Endothelial cell of umbilical vein (primary cell): Measurements from ENCODE around the gene SWAP70.

Experiments used
- EZH2 ChIP-seq: IDR thresholded peaks from 2 replicates; pipeline ENCODE4 v1.6.1; 2012; ENCODE audit warnings: borderline replicate concordance, low read depth, mild to moderate bottlenecking, moderate library complexity, low read length, inconsistent platforms; ENCODE audit not compliant: severe bottlenecking
- POLR2A ChIP-seq: IDR thresholded peaks from 2 replicates; pipeline ENCODE4 v1.6.1; 2012; ENCODE audit warnings: low read depth, mild to moderate bottlenecking, control low read depth, low read length
- TF ChIP-seq, protein P1 (sequence below), 2 donors: IDR thresholded peaks; 1 replicate in 1 of 2; 2 replicates in 1 of 2; pipeline ENCODE4 v1.5.1; 2011; ENCODE audit warnings: low read length in 2 of 2, mild to moderate bottlenecking in 2 of 2, moderate library complexity in 2 of 2, control low read depth in 1 of 2, inconsistent platforms in 1 of 2, low read depth in 1 of 2; ENCODE audit not compliant: insufficient read depth in 1 of 2; ENCODE audit errors: extremely low read depth in 1 of 2

DNA sequence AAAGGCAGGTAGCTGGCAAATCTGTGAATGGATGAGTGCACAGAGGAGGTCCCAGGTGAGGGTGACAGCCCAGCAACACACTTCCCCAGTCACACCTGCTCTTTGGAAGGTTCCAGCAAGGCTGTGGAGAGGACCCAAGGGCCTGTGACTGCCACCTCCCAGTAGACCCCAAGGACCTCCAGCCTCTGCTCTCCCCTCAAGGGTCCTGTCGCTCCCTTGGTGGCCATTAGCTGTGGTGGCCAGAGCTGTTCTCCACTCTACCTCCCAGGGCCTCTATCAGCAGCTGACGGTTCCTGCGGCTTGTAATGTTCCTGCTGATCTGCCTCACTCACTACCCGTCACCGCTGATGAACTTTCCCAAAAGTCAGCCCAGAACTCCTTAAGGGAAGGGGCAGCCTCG is 93.0 kb downstream of the SWAP70 start:
- TF ChIP-seq POLR2A = no peak
- TF ChIP-seq, protein P1, sequence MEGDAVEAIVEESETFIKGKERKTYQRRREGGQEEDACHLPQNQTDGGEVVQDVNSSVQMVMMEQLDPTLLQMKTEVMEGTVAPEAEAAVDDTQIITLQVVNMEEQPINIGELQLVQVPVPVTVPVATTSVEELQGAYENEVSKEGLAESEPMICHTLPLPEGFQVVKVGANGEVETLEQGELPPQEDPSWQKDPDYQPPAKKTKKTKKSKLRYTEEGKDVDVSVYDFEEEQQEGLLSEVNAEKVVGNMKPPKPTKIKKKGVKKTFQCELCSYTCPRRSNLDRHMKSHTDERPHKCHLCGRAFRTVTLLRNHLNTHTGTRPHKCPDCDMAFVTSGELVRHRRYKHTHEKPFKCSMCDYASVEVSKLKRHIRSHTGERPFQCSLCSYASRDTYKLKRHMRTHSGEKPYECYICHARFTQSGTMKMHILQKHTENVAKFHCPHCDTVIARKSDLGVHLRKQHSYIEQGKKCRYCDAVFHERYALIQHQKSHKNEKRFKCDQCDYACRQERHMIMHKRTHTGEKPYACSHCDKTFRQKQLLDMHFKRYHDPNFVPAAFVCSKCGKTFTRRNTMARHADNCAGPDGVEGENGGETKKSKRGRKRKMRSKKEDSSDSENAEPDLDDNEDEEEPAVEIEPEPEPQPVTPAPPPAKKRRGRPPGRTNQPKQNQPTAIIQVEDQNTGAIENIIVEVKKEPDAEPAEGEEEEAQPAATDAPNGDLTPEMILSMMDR (IDR thresholded peaks at IDR 0.05; ENCODE audit: extremely low read depth in 1 of 2, insufficient read depth in 1 of 2, low read depth in 1 of 2, low read length in 2 of 2) = no peak
- no peak for TF ChIP-seq EZH2
